Hypothalamus (tissue), 51 donors: ENCODE results near the gene MAML2.

ENCODE experiments used
- DNase-seq, 51 donors: peaks; one replicate each; lab custom pipeline; 2025; lab: John Stamatoyannopoulos, UW

MAML2 gene

GRCh38 chr11:96168623-96169022 is 174.4 kb downstream of the MAML2 start:
- peak in 2 of 51 donors; percentile 8 to 14 for DNase-seq

GRCh38 chr11:96167787-96168186 is 175.2 kb downstream of the MAML2 start:
- no peak for DNase-seq

- no peak for DNase-seq
Observed at GRCh38 chr11:96167203-96167758, 175.7 kb downstream of the MAML2 start.

GRCh38 chr11:96162816-96163499 is 180.0 kb downstream of the MAML2 start:
- no peak for DNase-seq

GRCh38 chr11:96161307-96162089 is 181.5 kb downstream of the MAML2 start:
- DNase-seq: no peak

- no peak for DNase-seq
Observed at GRCh38 chr11:96160732-96161306, 182.2 kb downstream of the MAML2 start.

GRCh38 chr11:96159968-96160367 is 183.0 kb downstream of the MAML2 start:
- no peak for DNase-seq

GRCh38 chr11:96158126-96158525 is 184.9 kb downstream of the MAML2 start:
- DNase-seq: no peak

GRCh38 chr11:96157517-96157873 is 185.5 kb downstream of the MAML2 start:
- DNase-seq: no peak

- DNase-seq: peak in 1 of 51 donors; percentile 57
Observed at GRCh38 chr11:96156379-96156722, 186.6 kb downstream of the MAML2 start.

- DNase-seq: peak in 35 of 51 donors; percentile 1 to 57 (median 26)
Observed at GRCh38 chr11:96155627-96156378, 187.2 kb downstream of the MAML2 start.

GRCh38 chr11:96154802-96155520 is 188.0 kb downstream of the MAML2 start:
- DNase-seq: peak in 23 of 51 donors; percentile 1 to 53 (median 27)

GRCh38 chr11:96152623-96153022 is 190.4 kb downstream of the MAML2 start:
- peak in 17 of 51 donors; percentile 4 to 62 (median 17) for DNase-seq

GRCh38 chr11:96151501-96151900 is 191.5 kb downstream of the MAML2 start:
- no peak for DNase-seq

- no peak for DNase-seq
Observed at GRCh38 chr11:96150609-96151008, 192.4 kb downstream of the MAML2 start.

GRCh38 chr11:96149743-96150555 is 193.0 kb downstream of the MAML2 start:
- DNase-seq: no peak

- DNase-seq: no peak
Observed at GRCh38 chr11:96147906-96148486, 195.0 kb downstream of the MAML2 start.

- no peak for DNase-seq
Observed at GRCh38 chr11:96147186-96147585, 195.8 kb downstream of the MAML2 start.

GRCh38 chr11:96146765-96147164 is 196.2 kb downstream of the MAML2 start:
- no peak for DNase-seq
